A673 (cell line): ENCODE results near the gene TGM5.

Experiments
- EZH2 ChIP-seq: fragments of 200-600 bp; sonication (generic); IDR thresholded peaks from 2 replicates; pipeline ENCODE4 v1.6.1; 2017; ENCODE audit warnings: borderline replicate concordance, low read depth, mild to moderate bottlenecking, mixed read lengths, antibody characterized with exemption, low read length; ENCODE audit not compliant: poor library complexity, severe bottlenecking
- TF ChIP-seq, protein P1 (sequence below): fragments of 300-800, 200-600 bp; sonication (generic); conservative IDR thresholded peaks from 2 replicates; pipeline ENCODE4 v1.5.1; 2017; ENCODE audit warnings: low read depth, mild to moderate bottlenecking, antibody characterized with exemption, low read length, moderate library complexity, mixed read lengths

DNA sequence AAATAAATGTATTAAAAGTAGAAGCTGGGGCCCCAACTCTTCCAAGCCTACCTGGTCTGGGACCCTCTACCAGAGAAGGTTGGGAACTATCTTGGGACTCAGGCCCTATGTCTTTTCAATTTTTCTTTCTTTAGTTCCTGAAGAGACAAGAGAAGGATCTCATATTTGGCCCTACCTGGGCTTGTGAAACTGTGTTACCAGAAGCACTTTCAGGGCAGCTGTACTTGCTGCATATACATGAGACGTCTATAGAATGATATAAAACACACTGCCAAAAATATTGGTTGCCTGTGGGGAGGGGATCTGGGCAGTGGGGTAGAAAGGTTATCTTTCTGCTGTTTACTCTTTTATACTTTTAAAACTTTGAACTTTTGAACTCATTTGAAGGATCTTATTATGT is 45.3 kb downstream of the TGM5 start:
- TF ChIP-seq, protein P1, sequence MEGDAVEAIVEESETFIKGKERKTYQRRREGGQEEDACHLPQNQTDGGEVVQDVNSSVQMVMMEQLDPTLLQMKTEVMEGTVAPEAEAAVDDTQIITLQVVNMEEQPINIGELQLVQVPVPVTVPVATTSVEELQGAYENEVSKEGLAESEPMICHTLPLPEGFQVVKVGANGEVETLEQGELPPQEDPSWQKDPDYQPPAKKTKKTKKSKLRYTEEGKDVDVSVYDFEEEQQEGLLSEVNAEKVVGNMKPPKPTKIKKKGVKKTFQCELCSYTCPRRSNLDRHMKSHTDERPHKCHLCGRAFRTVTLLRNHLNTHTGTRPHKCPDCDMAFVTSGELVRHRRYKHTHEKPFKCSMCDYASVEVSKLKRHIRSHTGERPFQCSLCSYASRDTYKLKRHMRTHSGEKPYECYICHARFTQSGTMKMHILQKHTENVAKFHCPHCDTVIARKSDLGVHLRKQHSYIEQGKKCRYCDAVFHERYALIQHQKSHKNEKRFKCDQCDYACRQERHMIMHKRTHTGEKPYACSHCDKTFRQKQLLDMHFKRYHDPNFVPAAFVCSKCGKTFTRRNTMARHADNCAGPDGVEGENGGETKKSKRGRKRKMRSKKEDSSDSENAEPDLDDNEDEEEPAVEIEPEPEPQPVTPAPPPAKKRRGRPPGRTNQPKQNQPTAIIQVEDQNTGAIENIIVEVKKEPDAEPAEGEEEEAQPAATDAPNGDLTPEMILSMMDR = no peak
- TF ChIP-seq EZH2 = no peak
